Loucy (cell line): ENCODE measurements around the gene TAF4.

ENCODE experiments used
- H2AFZ ChIP-seq: fragments of 200-600 bp; sonication (generic); 2 replicates; pipeline ENCODE4 v1.6.0; 2016; ENCODE audit warnings: antibody characterized with exemption, mild to moderate bottlenecking, low read length, moderate library complexity
- H3F3A ChIP-seq: fragments of 200-600 bp; 2 replicates; pipeline ENCODE4 v1.6.0; 2016; ENCODE audit warnings: antibody characterized with exemption, low read depth, mild to moderate bottlenecking
- H3K27me3 ChIP-seq: fragments of 200-600 bp; sonication (generic); 2 replicates; pipeline ENCODE4 v1.6.1; 2014; ENCODE audit warnings: low read length, mild to moderate bottlenecking; ENCODE audit not compliant: insufficient read depth, poor library complexity, severe bottlenecking
- H3K36me3 ChIP-seq: fragments of 200-600 bp; sonication (generic); 2 replicates; pipeline ENCODE4 v1.6.1; 2016; ENCODE audit warnings: low read length; ENCODE audit not compliant: insufficient read depth
- H3K4me1 ChIP-seq: fragments of 200-600 bp; sonication (generic); 2 replicates; pipeline ENCODE4 v1.5.1; 2014; ENCODE audit warnings: low read length, mild to moderate bottlenecking; ENCODE audit not compliant: insufficient read depth, poor library complexity, severe bottlenecking
- H3K4me2 ChIP-seq: fragments of 200-600 bp; sonication (generic); 2 replicates; pipeline ENCODE4 v1.6.0; 2014; ENCODE audit warnings: antibody characterized with exemption, low read length, low read depth, mild to moderate bottlenecking; ENCODE audit not compliant: poor library complexity, severe bottlenecking
- H3K4me3 ChIP-seq: fragments of 200-600 bp; sonication (generic); 2 replicates; pipeline ENCODE4 v1.5.1; 2014; ENCODE audit warnings: low read length, mild to moderate bottlenecking, mixed read lengths; ENCODE audit not compliant: poor library complexity, severe bottlenecking
- H3K79me2 ChIP-seq: fragments of 200-600 bp; sonication (generic); 2 replicates; pipeline ENCODE4 v1.6.1; 2014; ENCODE audit warnings: low read length; ENCODE audit not compliant: insufficient read depth
- H3K9ac ChIP-seq: fragments of 200-600 bp; sonication (generic); 2 replicates; pipeline ENCODE4 v1.6.0; 2014; ENCODE audit warnings: mild to moderate bottlenecking, low read depth, low read length, moderate library complexity; ENCODE audit not compliant: poor library complexity, severe bottlenecking
- H3K9me2 ChIP-seq: fragments of 200-600 bp; sonication (generic); replicated peaks from 2 replicates; pipeline ENCODE4 v1.6.1; 2016; ENCODE audit warnings: low read depth, low read length, mixed read lengths
- H3K9me3 ChIP-seq: fragments of 200-600 bp; sonication (generic); 2 replicates; pipeline ENCODE4 v1.6.1; 2014; ENCODE audit warnings: mild to moderate bottlenecking, antibody characterized with exemption, low read length, low read depth; ENCODE audit not compliant: insufficient read depth
- H4K20me1 ChIP-seq: fragments of 200-600 bp; sonication (generic); 2 replicates; pipeline ENCODE4 v1.6.0; 2014; ENCODE audit warnings: antibody characterized with exemption, low read length, mild to moderate bottlenecking; ENCODE audit not compliant: insufficient read depth, poor library complexity, severe bottlenecking
- EZH2phosphoT487 ChIP-seq: fragments of 200-600 bp; IDR thresholded peaks from 2 replicates; pipeline ENCODE4 v1.6.1; 2018; ENCODE audit warnings: antibody characterized with exemption, mild to moderate bottlenecking, moderate library complexity, borderline replicate concordance
- TF ChIP-seq, protein P1 (sequence below): fragments of 200-600 bp; sonication (generic); conservative IDR thresholded peaks from 2 replicates; pipeline ENCODE4 v1.5.1; 2014; ENCODE audit warnings: mild to moderate bottlenecking, antibody characterized with exemption, low read length

TAF4 gene

GRCh38 chr20:61963149-61963548 is 102.5 kb downstream of the TAF4 start:
- Histone ChIP-seq H3K9me2 (no peaks in the 10 kb centered on the region), H4K20me1 (no peaks in the 10 kb centered on the region), H3K27me3 (no peaks in the 10 kb centered on the region), H3K4me2 (no peak overlapping the region), H3K36me3 (no peaks in the 10 kb centered on the region), H3F3A (no peaks in the 10 kb centered on the region), H3K9me3 (no peaks in the 10 kb centered on the region), H3K4me1 (no peaks in the 10 kb centered on the region), H3K4me3 (no peak overlapping the region), H3K79me2 (no peaks in the 10 kb centered on the region), H3K9ac (no peak overlapping the region), H2AFZ (no peak overlapping the region)
- TF ChIP-seq EZH2phosphoT487, result no peak
- TF ChIP-seq, protein P1, sequence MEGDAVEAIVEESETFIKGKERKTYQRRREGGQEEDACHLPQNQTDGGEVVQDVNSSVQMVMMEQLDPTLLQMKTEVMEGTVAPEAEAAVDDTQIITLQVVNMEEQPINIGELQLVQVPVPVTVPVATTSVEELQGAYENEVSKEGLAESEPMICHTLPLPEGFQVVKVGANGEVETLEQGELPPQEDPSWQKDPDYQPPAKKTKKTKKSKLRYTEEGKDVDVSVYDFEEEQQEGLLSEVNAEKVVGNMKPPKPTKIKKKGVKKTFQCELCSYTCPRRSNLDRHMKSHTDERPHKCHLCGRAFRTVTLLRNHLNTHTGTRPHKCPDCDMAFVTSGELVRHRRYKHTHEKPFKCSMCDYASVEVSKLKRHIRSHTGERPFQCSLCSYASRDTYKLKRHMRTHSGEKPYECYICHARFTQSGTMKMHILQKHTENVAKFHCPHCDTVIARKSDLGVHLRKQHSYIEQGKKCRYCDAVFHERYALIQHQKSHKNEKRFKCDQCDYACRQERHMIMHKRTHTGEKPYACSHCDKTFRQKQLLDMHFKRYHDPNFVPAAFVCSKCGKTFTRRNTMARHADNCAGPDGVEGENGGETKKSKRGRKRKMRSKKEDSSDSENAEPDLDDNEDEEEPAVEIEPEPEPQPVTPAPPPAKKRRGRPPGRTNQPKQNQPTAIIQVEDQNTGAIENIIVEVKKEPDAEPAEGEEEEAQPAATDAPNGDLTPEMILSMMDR, result no peak

GRCh38 chr20:61960836-61961235 is 104.8 kb downstream of the TAF4 start:
- TF ChIP-seq, protein P1, result no peak
- TF ChIP-seq EZH2phosphoT487, result no peak
- Histone ChIP-seq H3K4me1 (no peaks in the 10 kb centered on the region), H4K20me1 (no peaks in the 10 kb centered on the region), H3K27me3 (no peaks in the 10 kb centered on the region), H3K9me2 (no peaks in the 10 kb centered on the region), H3K4me2 (no peak overlapping the region), H3F3A (no peaks in the 10 kb centered on the region), H3K4me3 (no peak overlapping the region), H3K9me3 (no peaks in the 10 kb centered on the region), H3K9ac (no peak overlapping the region), H3K79me2 (no peaks in the 10 kb centered on the region), H2AFZ (no peak overlapping the region), H3K36me3 (no peaks in the 10 kb centered on the region)

DNA sequence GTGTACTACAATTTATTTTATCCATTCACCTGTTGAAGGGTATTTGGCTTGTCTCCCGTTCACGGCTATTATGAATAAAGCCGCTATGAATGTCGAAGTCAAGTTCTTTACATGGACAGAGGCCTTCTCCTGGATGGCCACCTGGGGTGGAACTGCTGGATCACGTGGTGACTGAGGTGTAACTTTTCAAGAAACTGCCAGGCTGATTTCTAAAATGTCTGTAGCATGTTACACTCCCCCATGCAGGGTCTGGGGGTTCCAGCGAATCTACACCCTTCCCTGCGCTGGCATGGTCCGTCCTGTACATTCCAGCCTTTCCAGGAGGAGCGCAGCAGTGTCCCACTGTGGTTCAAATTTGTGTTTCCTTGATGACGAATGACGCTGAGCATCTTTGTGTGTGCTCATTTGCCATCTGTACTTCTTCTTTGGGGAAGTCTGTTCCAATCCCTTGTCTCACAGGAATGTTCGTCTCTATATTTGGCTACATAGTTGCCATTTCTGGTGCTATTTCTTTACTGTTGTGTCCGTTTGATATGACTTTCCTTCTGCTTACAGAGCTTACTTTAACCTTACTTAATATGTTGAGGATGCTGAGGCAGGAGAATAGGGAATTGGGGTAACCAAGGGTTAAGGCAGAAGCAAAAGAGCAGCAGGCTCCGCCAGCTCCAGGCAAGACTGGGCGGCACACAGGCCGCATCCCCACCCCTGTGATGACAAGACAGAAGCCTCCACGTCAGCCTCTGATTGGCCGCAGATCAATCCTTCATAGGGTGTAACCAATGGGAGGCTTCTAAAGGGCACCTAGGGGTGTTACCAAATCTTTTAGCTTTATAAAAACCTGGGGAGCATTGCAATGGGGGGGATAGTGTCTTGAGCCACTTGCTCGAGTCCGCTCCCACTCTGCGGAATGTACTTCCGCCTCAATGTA is 106.6 kb downstream of the TAF4 start:
- Histone ChIP-seq H3K36me3 (no peaks in the 10 kb centered on the region), H3K9me2 (no peaks in the 10 kb centered on the region), H3F3A (no peaks in the 10 kb centered on the region), H3K4me3 (no peak overlapping the region), H3K4me2 (no peak overlapping the region), H3K27me3 (no peaks in the 10 kb centered on the region), H2AFZ (no peak overlapping the region), H3K9me3 (no peaks in the 10 kb centered on the region), H3K79me2 (no peaks in the 10 kb centered on the region), H3K9ac (no peak overlapping the region), H4K20me1 (no peaks in the 10 kb centered on the region), H3K4me1 (no peaks in the 10 kb centered on the region)
- TF ChIP-seq, protein P1, result no peak
- no peak for TF ChIP-seq EZH2phosphoT487
